Stimulated activated CD8-positive, alpha-beta memory T cell treated with anti-CD3 and anti-CD28 coated beads, Interleukin-2, amount 100 ng/mL, for 48 hours (primary cell): ENCODE measurements around the gene CAMK2N2.

Source experiments
- DNase-seq, 2 donors: peaks; one replicate each; pipeline ENCODE4 v3.0.0-alpha.2; 2020; ENCODE audit warnings: low read depth in 2 of 2

The CAMK2N2 gene

GRCh38 chr3:184222521-184222920 lies 38.8 kb downstream of the CAMK2N2 start:
- DNase-seq, result no peak

GRCh38 chr3:184218814-184219213 lies 42.5 kb downstream of the CAMK2N2 start:
- no peak for DNase-seq

GRCh38 chr3:184211718-184212117 lies 49.6 kb downstream of the CAMK2N2 start:
- DNase-seq, result no peak

GRCh38 chr3:184211297-184211696 lies 50.1 kb downstream of the CAMK2N2 start:
- DNase-seq, result no peak
